SK-N-SH treated with all-trans-retinoic acid at 6 μM for 48 hours (cell line): ENCODE data around the gene KRTAP5-6.

ENCODE experiments used
- ATAC-seq: fragments of 200-7000 bp; cut with Tn5 transposase; 3 replicates; pipeline ENCODE4 v1.9.1; 2020; ENCODE audit warnings: mild to moderate bottlenecking, moderate library complexity
- ARNTL ChIP-seq: fragments of 450-650 bp; formaldehyde crosslinking; IDR thresholded peaks from 2 replicates; pipeline ENCODE4 v1.5.0; 2020; ENCODE audit warnings: low read depth, mild to moderate bottlenecking, moderate library complexity, borderline replicate concordance
- BACH2 ChIP-seq: fragments of 250-450 bp; sonication (Bioruptor Pico); IDR thresholded peaks from 2 replicates; pipeline ENCODE4 v1.9.0; 2021; ENCODE audit warnings: mild to moderate bottlenecking, borderline replicate concordance
- CSDC2 ChIP-seq: fragments of 250-450 bp; sonication (Bioruptor Pico); IDR thresholded peaks from 2 replicates; pipeline ENCODE4 v1.5.0; 2020; ENCODE audit warnings: mild to moderate bottlenecking, moderate library complexity
- ESRRG ChIP-seq: fragments of 250-450 bp; sonication (Bioruptor Pico); IDR thresholded peaks from 2 replicates; pipeline ENCODE4 v1.6.1; 2021; ENCODE audit warnings: mild to moderate bottlenecking
- GLIS3 ChIP-seq: fragments of 250-450 bp; sonication (Bioruptor Pico); IDR thresholded peaks from 2 replicates; pipeline ENCODE4 v1.5.0; 2020; ENCODE audit warnings: mild to moderate bottlenecking, moderate library complexity
- ISL1 ChIP-seq: fragments of 250-450 bp; sonication (Bioruptor Pico); IDR thresholded peaks from 2 replicates; pipeline ENCODE4 v2.1.2; 2022; ENCODE audit warnings: mild to moderate bottlenecking, moderate library complexity
- OSR1 ChIP-seq: fragments of 250-450 bp; sonication (Bioruptor Pico); IDR thresholded peaks from 2 replicates; pipeline ENCODE4 v1.8.0; 2022; ENCODE audit warnings: moderate library complexity, mild to moderate bottlenecking, inconsistent platforms
- PATZ1 ChIP-seq: fragments of 250-450 bp; sonication (Bioruptor Pico); IDR thresholded peaks from 2 replicates; pipeline ENCODE4 v1.8.0; 2020; ENCODE audit warnings: mild to moderate bottlenecking, moderate library complexity, borderline replicate concordance
- POU6F1 ChIP-seq: fragments of 250-450 bp; sonication (Bioruptor Pico); IDR thresholded peaks from 2 replicates; pipeline ENCODE4 v1.8.0; 2021; ENCODE audit warnings: low read depth, mild to moderate bottlenecking, moderate library complexity, borderline replicate concordance
- PPARA ChIP-seq: fragments of 250-450 bp; sonication (Bioruptor Pico); IDR thresholded peaks from 2 replicates; pipeline ENCODE4 v1.5.0; 2020; ENCODE audit warnings: mild to moderate bottlenecking, borderline replicate concordance
- RARB ChIP-seq: fragments of 250-450 bp; sonication (Bioruptor Pico); IDR thresholded peaks from 2 replicates; pipeline ENCODE4 v1.8.0; 2021; ENCODE audit warnings: mild to moderate bottlenecking, moderate library complexity
- SNAI2 ChIP-seq: fragments of 250-450 bp; sonication (Bioruptor Pico); IDR thresholded peaks from 2 replicates; pipeline ENCODE4 v1.5.0; 2020; ENCODE audit warnings: mild to moderate bottlenecking, moderate library complexity
- TCF4 ChIP-seq: fragments of 250-450 bp; sonication (Bioruptor Pico); IDR thresholded peaks from 2 replicates; pipeline ENCODE4 v1.8.0; 2021; ENCODE audit warnings: mild to moderate bottlenecking, moderate library complexity, borderline replicate concordance
- TOX ChIP-seq: fragments of 250-450 bp; sonication (Bioruptor Pico); IDR thresholded peaks from 2 replicates; pipeline ENCODE4 v1.8.0; 2021; ENCODE audit warnings: mild to moderate bottlenecking, moderate library complexity, borderline replicate concordance
- TSHZ2 ChIP-seq: fragments of 250-450 bp; sonication (Bioruptor Pico); IDR thresholded peaks from 2 replicates; pipeline ENCODE4 v1.5.0; 2020; ENCODE audit warnings: mild to moderate bottlenecking, moderate library complexity
- ZC3H10 ChIP-seq: fragments of 250-450 bp; sonication (Bioruptor Pico); IDR thresholded peaks from 2 replicates; pipeline ENCODE4 v1.5.1; 2021; ENCODE audit warnings: mild to moderate bottlenecking, moderate library complexity
- ZFP3 ChIP-seq: fragments of 250-450 bp; sonication (Bioruptor Pico); IDR thresholded peaks from 2 replicates; pipeline ENCODE4 v1.5.0; 2020; ENCODE audit warnings: mild to moderate bottlenecking, moderate library complexity
- ZFP30 ChIP-seq: fragments of 450-650 bp; formaldehyde crosslinking; IDR thresholded peaks from 2 replicates; pipeline ENCODE4 v1.5.0; 2022; ENCODE audit warnings: mild to moderate bottlenecking, moderate library complexity
- ZNF565 ChIP-seq: fragments of 450-650 bp; formaldehyde crosslinking; conservative IDR thresholded peaks from 2 replicates; pipeline ENCODE4 v1.5.0; 2020; ENCODE audit warnings: low read depth, mild to moderate bottlenecking, moderate library complexity
- ZNF70 ChIP-seq: fragments of 450-650 bp; formaldehyde crosslinking; IDR thresholded peaks from 2 replicates; pipeline ENCODE4 v1.5.0; 2020; ENCODE audit warnings: mild to moderate bottlenecking, moderate library complexity
- ZNF8 ChIP-seq: fragments of 450-650 bp; formaldehyde crosslinking; IDR thresholded peaks from 2 replicates; pipeline ENCODE4 v1.5.0; 2020; ENCODE audit warnings: mild to moderate bottlenecking, moderate library complexity
- TF ChIP-seq, protein P1 (sequence below): fragments of 250-450 bp; sonication (Bioruptor Pico); IDR thresholded peaks from 2 replicates; pipeline ENCODE4 v1.5.1; 2021; ENCODE audit warnings: mild to moderate bottlenecking, moderate library complexity
- TF ChIP-seq, protein P2 (sequence below): fragments of 250-450 bp; sonication (Bioruptor Pico); IDR thresholded peaks from 2 replicates; pipeline ENCODE4 v1.5.1; 2020; ENCODE audit warnings: low read depth, mild to moderate bottlenecking, moderate library complexity

KRTAP5-6 gene

GRCh38 chr11:1699771-1700170 is 2.8 kb downstream of the KRTAP5-6 start:
- TF ChIP-seq ZNF8 = no peak
- no peak for TF ChIP-seq ZC3H10 (CRISPR knock-in tag)
- no peak for TF ChIP-seq PATZ1 (CRISPR knock-in tag)
- TF ChIP-seq TCF4 (CRISPR knock-in tag) = no peak
- TF ChIP-seq ESRRG = no peak
- no peak for TF ChIP-seq SNAI2 (CRISPR knock-in tag)
- TF ChIP-seq OSR1 (CRISPR knock-in tag) = no peak
- TF ChIP-seq ZFP3 (CRISPR knock-in tag) = no peak
- no peak for TF ChIP-seq ZNF70 (CRISPR knock-in tag)
- no peak for TF ChIP-seq ARNTL
- TF ChIP-seq GLIS3 (CRISPR knock-in tag) = no peak
- TF ChIP-seq, all 23 proteins: peak for 0
- no peak for ATAC-seq

GRCh38 chr11:1701091-1701807 is 4.3 kb downstream of the KRTAP5-6 start:
- no peak for ATAC-seq
- no peak for TF ChIP-seq CSDC2 (CRISPR knock-in tag)
- TF ChIP-seq PPARA (CRISPR knock-in tag) = no peak
- TF ChIP-seq ZC3H10 (CRISPR knock-in tag) = no peak
- no peak for TF ChIP-seq RARB (CRISPR knock-in tag)
- no peak for TF ChIP-seq PATZ1 (CRISPR knock-in tag)
- no peak for TF ChIP-seq ZFP30 (CRISPR knock-in tag)
- no peak for TF ChIP-seq BACH2
- TF ChIP-seq, protein P1, sequence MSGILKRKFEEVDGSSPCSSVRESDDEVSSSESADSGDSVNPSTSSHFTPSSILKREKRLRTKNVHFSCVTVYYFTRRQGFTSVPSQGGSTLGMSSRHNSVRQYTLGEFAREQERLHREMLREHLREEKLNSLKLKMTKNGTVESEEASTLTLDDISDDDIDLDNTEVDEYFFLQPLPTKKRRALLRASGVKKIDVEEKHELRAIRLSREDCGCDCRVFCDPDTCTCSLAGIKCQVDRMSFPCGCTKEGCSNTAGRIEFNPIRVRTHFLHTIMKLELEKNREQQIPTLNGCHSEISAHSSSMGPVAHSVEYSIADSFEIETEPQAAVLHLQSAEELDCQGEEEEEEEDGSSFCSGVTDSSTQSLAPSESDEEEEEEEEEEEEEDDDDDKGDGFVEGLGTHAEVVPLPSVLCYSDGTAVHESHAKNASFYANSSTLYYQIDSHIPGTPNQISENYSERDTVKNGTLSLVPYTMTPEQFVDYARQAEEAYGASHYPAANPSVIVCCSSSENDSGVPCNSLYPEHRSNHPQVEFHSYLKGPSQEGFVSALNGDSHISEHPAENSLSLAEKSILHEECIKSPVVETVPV = no peak
- no peak for TF ChIP-seq ZNF8
- no peak for TF ChIP-seq POU6F1 (CRISPR knock-in tag)
- no peak for TF ChIP-seq ARNTL
- TF ChIP-seq, protein P2, sequence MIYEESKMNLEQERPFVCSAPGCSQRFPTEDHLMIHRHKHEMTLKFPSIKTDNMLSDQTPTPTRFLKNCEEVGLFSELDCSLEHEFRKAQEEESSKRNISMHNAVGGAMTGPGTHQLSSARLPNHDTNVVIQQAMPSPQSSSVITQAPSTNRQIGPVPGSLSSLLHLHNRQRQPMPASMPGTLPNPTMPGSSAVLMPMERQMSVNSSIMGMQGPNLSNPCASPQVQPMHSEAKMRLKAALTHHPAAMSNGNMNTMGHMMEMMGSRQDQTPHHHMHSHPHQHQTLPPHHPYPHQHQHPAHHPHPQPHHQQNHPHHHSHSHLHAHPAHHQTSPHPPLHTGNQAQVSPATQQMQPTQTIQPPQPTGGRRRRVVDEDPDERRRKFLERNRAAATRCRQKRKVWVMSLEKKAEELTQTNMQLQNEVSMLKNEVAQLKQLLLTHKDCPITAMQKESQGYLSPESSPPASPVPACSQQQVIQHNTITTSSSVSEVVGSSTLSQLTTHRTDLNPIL (CRISPR knock-in tag) = no peak
- no peak for TF ChIP-seq ESRRG
- TF ChIP-seq ZNF565 (CRISPR knock-in tag) = no peak
- TF ChIP-seq OSR1 (CRISPR knock-in tag) = no peak
- no peak for TF ChIP-seq TOX (CRISPR knock-in tag)
- TF ChIP-seq ZFP3 (CRISPR knock-in tag) = no peak
- TF ChIP-seq SNAI2 (CRISPR knock-in tag) = no peak
- TF ChIP-seq, all 23 proteins: peak for 0

DNA sequence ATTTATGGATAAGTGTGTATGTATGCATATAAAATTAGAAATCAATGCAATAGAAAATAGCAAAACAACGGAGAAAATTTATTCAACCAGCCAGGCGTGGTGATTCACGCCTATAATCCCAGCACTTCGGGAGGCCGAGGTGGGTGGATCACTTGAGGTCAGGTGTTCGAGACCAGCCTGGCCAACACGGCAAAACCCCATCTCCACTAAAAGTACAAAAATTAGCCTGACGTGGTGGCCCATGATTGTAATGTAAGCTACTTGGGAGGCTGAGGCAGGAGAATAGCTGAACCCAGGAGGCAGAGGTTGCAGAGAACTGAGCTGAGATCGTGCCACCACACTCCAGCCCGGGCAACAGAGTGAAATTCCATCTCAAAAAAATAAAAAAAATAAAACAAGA is 5.5 kb downstream of the KRTAP5-6 start:
- no peak for ATAC-seq
- no peak for TF ChIP-seq TSHZ2 (CRISPR knock-in tag)
- TF ChIP-seq SNAI2 (CRISPR knock-in tag) = no peak
- no peak for TF ChIP-seq RARB (CRISPR knock-in tag)
- no peak for TF ChIP-seq ISL1
- TF ChIP-seq ZNF70 (CRISPR knock-in tag) = no peak
- TF ChIP-seq, protein P1 = no peak
- no peak for TF ChIP-seq BACH2
- TF ChIP-seq TCF4 (CRISPR knock-in tag) = no peak
- TF ChIP-seq TOX (CRISPR knock-in tag) = no peak
- TF ChIP-seq ZNF8 = no peak
- no peak for TF ChIP-seq GLIS3 (CRISPR knock-in tag)
- TF ChIP-seq, protein P2 (CRISPR knock-in tag) = no peak
- TF ChIP-seq CSDC2 (CRISPR knock-in tag) = no peak
